ENCODE results near the gene TRPM2. TPM values are rescaled to one million over a fixed set of nuclear protein-coding genes. Genes with fewer than 3 reads are reported as not detected.
"Not testable (repeated sequence)": the region's sequence is repeated elsewhere in the genome, so short reads cannot be mapped to it uniquely, and the experiment has no call there.

TRPM2 gene
- total and polyA plus RNA-seq, 10 of the 15 experiments (the other 5 are each of a cell fraction or from before 2014, with no cell fraction given): 0.03 to 9.1 (median 2.6) TPM

DNA sequence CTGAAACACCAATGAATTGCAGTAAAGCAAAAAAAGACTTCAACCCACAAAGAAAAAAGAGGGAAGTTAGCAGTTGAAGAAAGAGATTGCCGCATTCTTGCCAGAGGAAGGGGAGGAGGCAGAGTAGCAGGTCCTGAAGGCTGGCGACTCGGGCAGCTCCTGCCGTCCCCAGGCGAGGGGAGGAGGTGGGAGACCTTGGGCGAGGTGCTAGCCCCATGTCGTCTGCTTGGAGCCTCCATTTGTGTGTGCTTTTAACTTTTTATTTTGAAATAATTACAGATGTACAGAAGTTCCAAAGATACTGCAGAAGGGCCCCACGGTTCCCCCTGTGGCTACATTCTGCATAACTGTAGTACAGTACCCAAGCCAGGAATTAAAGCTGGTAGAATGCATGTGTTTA is 6.7 kb downstream of the TRPM2 start:
- ATAC-seq: no peak

GRCh38 chr21:44361903-44362302 is 8.5 kb downstream of the TRPM2 start:
- H3K9me3 ChIP-seq (replicated peaks; ENCODE audit: control insufficient read depth, insufficient read depth, low read length); H3K27ac ChIP-seq (ENCODE audit: control insufficient read depth, insufficient read depth); SMC1A ChIA-PET (ENCODE audit: uncharacterized antibody, unreplicated experiment); BruUV-seq (replicated peaks); CTCF ChIA-PET; H3K4me3 ChIP-seq; H2AFZ ChIP-seq (ENCODE audit: control insufficient read depth, low read depth, low read length); H3K9ac ChIP-seq (ENCODE audit: control insufficient read depth, insufficient read depth, low read length); H3K36me3 ChIP-seq (ENCODE audit: control insufficient read depth in 2 of 2, insufficient read depth in 2 of 2, low read length in 1 of 2); H3K27me3 ChIP-seq (replicated peaks in 1 of 2; ENCODE audit: control insufficient read depth in 2 of 2, insufficient read depth in 2 of 2, low read length in 1 of 2); H3K79me2 ChIP-seq (ENCODE audit: control insufficient read depth, insufficient read depth, low read length); H4K20me1 ChIP-seq (ENCODE audit: control insufficient read depth, insufficient read depth); ATAC-seq; RAD21 ChIA-PET (ENCODE audit: unreplicated experiment); in situ Hi-C loops (cut with MboI); H3K4me2 ChIP-seq (ENCODE audit: control insufficient read depth, insufficient read depth); H3K4me1 ChIP-seq (ENCODE audit: control insufficient read depth, insufficient read depth, low read length); POLR2A ChIA-PET; DNase-seq (ENCODE audit: low read depth, low spot score); intact Hi-C loops (cut with micrococcal nuclease; ENCODE audit: unreplicated experiment); FAIRE-seq: not testable (repeated sequence)
- 75% methylated on average over 5 of the region's 5 CpGs for WGBS (ENCODE audit: insufficient coverage, insufficient replicate concordance, low lambda C conversion rate, missing lambda C conversion rate)

More for the DNA sequence above, 6.7 kb downstream of the TRPM2 start:
- no peak overlapping the region for H3K4me3 ChIP-seq
- H3K79me2 ChIP-seq (ENCODE audit: control insufficient read depth, insufficient read depth, low read length): peaks cover 9% of the 10 kb centered on the region
- TF ChIP-seq CHD4 (IDR thresholded peaks at IDR 0.05) (no peak), HDGF (IDR thresholded peaks at IDR 0.05) (no peak), BHLHE40 (IDR thresholded peaks at IDR 0.05; ENCODE audit: borderline replicate concordance in 1 of 2, low read depth in 2 of 2, low read length in 1 of 2) (no peak), ZSCAN29 (IDR thresholded peaks at IDR 0.05) (no peak), MEF2A (IDR thresholded peaks at IDR 0.05; ENCODE audit: insufficient read depth, low read depth, low read length) (no peak), GATAD2B (conservative IDR thresholded peaks at IDR 0.05; ENCODE audit: low read depth) (no peak), STAT1 (conservative IDR thresholded peaks at IDR 0.05) (no peak), CBX3 (IDR thresholded peaks at IDR 0.05; ENCODE audit: borderline replicate concordance, low read depth) (no peak), SKIL (IDR thresholded peaks at IDR 0.05; ENCODE audit: low read depth, poor library complexity, severe bottlenecking) (no peak), PML (IDR thresholded peaks at IDR 0.05; ENCODE audit: low read length) (no peak), NR2C2 (IDR thresholded peaks at IDR 0.05; ENCODE audit: borderline replicate concordance, control insufficient read depth, insufficient read length, low read depth) (no peak), KAT2A (conservative IDR thresholded peaks at IDR 0.05; ENCODE audit: control insufficient read depth, low read depth, low read length) (no peak), FOS (IDR thresholded peaks at IDR 0.05; ENCODE audit: borderline replicate concordance, extremely low read depth, insufficient read length) (no peak)
- TF ChIP-seq, protein P1, sequence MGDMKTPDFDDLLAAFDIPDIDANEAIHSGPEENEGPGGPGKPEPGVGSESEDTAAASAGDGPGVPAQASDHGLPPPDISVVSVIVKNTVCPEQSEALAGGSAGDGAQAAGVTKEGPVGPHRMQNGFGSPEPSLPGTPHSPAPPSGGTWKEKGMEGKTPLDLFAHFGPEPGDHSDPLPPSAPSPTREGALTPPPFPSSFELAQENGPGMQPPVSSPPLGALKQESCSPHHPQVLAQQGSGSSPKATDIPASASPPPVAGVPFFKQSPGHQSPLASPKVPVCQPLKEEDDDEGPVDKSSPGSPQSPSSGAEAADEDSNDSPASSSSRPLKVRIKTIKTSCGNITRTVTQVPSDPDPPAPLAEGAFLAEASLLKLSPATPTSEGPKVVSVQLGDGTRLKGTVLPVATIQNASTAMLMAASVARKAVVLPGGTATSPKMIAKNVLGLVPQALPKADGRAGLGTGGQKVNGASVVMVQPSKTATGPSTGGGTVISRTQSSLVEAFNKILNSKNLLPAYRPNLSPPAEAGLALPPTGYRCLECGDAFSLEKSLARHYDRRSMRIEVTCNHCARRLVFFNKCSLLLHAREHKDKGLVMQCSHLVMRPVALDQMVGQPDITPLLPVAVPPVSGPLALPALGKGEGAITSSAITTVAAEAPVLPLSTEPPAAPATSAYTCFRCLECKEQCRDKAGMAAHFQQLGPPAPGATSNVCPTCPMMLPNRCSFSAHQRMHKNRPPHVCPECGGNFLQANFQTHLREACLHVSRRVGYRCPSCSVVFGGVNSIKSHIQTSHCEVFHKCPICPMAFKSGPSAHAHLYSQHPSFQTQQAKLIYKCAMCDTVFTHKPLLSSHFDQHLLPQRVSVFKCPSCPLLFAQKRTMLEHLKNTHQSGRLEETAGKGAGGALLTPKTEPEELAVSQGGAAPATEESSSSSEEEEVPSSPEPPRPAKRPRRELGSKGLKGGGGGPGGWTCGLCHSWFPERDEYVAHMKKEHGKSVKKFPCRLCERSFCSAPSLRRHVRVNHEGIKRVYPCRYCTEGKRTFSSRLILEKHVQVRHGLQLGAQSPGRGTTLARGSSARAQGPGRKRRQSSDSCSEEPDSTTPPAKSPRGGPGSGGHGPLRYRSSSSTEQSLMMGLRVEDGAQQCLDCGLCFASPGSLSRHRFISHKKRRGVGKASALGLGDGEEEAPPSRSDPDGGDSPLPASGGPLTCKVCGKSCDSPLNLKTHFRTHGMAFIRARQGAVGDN (IDR thresholded peaks at IDR 0.05): no peak
- SMC1A ChIA-PET (ENCODE audit: uncharacterized antibody, unreplicated experiment): no interaction called here
- CTCF ChIA-PET: interaction anchor here (0.5 kb wide), 1 partner anchor 1404 kb away, joined by 3 read pairs; no protein-coding TSS in a partner anchor
- H3K4me1 ChIP-seq (ENCODE audit: control insufficient read depth, insufficient read depth, low read length): peaks cover 4% of the 10 kb centered on the region; the same call in 1 of the 2 replicates
- intact Hi-C loops (cut with micrococcal nuclease; ENCODE audit: unreplicated experiment) (no loop called here), in situ Hi-C loops (cut with MboI) (no loop called here)
- H3K9ac ChIP-seq (ENCODE audit: control insufficient read depth, insufficient read depth, low read length): no peak overlapping the region
- peaks cover 0 to 5% of the 10 kb centered on the region in 2 experiments; a peak in 1 of 4 replicates for H3K36me3 ChIP-seq (ENCODE audit: control insufficient read depth in 2 of 2, insufficient read depth in 2 of 2, low read length in 1 of 2)
- BruUV-seq (replicated peaks): no TSS peak
- FAIRE-seq (no peak), DNase-seq (ENCODE audit: low read depth, low spot score) (no peak)
- H4K20me1 ChIP-seq (ENCODE audit: control insufficient read depth, insufficient read depth): no peaks in the 10 kb centered on the region
- POLR2A ChIA-PET: interaction anchor here (0.6 kb wide), 1 partner anchor 47 kb away, joined by 3 read pairs; no protein-coding TSS in a partner anchor
- no peaks in the 10 kb centered on the region; the same call in 2 of the 3 replicates for H3K9me3 ChIP-seq (replicated peaks; ENCODE audit: control insufficient read depth, insufficient read depth, low read length)
- RAD21 ChIA-PET (ENCODE audit: unreplicated experiment): no interaction called here
- H2AFZ ChIP-seq (ENCODE audit: control insufficient read depth, low read depth, low read length): no peak overlapping the region
- H3K27me3 ChIP-seq (replicated peaks in 1 of 2; ENCODE audit: control insufficient read depth in 2 of 2, insufficient read depth in 2 of 2, low read length in 1 of 2): no peaks in the 10 kb centered on the region
- H3K27ac ChIP-seq (ENCODE audit: control insufficient read depth, insufficient read depth): no peak overlapping the region
- WGBS (ENCODE audit: insufficient coverage, insufficient replicate concordance, low lambda C conversion rate, missing lambda C conversion rate): 35% methylated on average over 8 of the region's 8 CpGs
- H3K4me2 ChIP-seq (ENCODE audit: control insufficient read depth, insufficient read depth): no peak overlapping the region
